DMS53 (cell line): ENCODE data around the gene TSNAXIP1.
"Not testable (repeated sequence)": the region's sequence is repeated elsewhere in the genome, so short reads cannot be mapped to it uniquely, and the experiment has no call there.

ENCODE experiments used
- DNase-seq: peaks from one replicate; lab custom pipeline; 2025; lab: John Stamatoyannopoulos, UW

Gene TSNAXIP1

DNA sequence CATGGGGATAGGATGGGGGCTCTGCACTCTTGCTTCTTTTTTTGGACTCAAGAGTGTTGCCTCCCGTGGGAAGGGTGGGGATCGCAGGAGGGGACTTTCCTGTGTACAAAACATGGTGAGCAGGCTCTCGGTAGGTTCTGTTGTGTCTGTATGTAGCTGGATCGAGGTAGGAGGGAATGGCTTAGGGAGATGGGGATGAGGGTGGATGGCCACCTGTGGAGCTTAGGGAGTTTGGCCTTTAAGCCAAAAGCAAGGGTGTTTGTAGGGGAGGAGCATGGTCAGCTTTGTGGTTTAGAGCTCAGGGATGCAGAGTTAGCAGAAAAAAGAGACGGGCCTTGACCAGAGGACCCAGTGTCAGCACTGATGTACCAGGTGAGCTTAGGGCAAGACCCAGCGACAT, 55.2 kb downstream of the TSNAXIP1 start:
- DNase-seq = no peak

DNA sequence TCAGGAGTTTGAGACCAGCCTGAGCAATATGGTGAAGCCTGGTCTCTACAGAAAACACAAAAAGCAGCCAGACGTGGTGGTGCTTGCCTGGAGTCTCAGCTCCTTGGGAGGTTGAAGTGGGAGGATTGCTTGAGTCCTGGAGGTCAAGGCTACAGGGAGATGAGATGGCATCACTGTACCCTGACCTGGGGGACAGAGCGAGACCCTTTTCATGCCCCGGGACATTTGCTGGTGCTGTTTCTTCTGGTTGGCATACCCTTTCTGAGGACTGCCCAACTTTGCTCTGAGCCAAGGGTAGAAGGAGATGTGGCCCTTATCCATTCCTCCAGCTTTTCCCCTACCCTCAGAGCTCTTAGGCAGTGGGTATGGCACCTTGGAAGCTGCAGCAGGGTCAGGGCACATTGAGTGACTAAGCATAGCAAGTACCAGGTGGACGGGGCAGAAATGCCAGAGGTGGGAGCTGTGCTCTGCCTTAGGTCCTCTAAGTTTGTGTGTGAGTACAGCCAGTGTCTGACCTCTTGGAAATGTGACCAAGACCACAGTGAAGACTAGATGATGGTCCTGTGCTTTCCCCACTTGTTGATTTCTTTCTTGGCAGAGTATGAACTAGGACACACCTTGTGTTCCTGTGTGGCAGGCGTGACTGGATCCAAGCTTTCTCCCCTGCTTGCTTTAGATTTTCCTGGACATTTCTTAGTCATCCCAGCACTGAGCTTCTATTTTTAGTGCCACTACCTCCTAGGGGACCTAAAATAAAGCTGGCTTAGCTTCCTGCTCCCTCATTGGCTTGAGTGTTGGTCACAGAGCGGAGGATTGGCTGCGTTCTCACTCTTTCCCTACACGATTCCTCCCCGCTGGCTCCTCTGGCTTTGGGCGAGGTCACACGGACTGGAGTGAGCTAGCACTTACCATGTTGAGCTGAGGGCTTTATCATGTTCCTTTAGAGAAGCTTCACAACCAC, 56.2 kb downstream of the TSNAXIP1 start:
- DNase-seq = no peak

DNA sequence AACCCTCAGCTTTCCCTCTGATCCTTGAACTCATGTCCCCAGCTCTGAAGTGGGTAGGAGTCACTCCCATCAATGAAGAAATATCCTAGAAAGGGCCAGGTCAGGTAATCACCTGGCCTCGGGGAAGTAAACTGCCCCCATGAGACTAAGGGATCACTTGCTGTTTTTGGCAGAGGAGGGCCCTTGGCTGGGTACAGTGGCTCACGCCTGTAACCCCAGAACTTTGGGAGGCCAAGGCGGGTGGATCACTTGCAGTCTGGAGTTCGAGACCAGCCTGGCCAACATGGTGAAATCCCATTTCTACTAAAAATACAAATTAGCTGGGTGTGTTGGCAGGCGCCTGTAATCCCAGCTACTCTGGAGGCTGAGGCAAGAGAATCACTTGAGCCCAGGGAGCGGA, 57.4 kb downstream of the TSNAXIP1 start:
- DNase-seq = not testable (repeated sequence)

DNA sequence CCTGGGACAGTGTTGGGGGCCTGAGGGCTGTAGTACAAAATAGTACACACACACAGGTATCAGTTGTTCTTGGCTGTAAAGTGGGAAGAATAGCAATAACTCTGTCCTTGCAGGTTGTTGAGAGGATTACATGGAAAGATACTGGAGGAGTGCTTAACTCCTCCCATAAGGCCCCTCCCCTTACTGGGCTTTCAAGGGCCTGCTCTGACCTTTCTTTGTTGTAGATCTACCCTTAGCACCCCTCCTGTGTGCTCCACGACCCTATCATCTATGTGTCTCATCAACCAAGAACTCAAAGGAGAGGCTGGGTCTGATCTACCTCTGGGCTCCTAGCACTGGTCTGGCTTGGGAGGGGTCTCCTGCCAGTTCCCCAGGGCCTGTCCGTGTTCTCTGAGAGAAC, 57.9 kb downstream of the TSNAXIP1 start:
- no peak for DNase-seq

DNA sequence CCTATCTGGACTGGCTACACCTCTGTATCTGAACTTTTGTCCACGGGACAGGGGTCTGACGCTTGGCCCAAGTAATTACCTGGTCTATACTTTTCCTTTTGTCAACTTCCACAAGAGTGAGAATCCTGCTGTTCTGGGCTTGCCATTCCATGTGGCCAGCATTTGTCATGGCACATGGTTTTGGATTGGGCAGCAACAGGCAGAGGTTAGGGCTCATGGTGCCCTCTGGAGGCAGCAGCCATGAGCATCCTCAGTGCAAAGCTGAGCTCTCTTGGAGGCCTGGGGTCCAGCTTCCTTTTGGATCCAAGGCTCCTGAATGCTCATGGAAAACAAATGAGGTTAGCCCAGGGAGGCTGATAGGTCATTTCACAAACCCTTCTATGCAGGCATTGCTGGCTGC, 58.6 kb downstream of the TSNAXIP1 start:
- peak; percentile 73 for DNase-seq

DNA sequence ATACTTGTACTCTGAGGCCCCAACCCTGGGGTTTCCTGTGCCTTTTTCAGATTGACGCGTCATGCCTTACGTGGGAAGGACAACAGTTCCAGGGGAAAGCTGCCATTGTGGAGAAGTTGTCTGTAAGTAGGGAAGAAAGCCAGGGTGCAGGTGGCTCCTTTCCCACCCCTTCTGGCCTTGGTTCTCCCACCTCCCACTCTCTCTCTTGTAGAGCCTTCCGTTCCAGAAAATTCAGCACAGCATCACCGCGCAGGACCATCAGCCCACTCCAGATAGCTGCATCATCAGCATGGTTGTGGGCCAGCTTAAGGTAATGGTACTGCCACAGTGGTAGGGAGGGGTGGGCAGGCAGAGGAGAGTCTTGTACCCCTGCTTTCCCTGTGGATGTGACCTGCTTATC, 61.6 kb downstream of the TSNAXIP1 start:
- DNase-seq = no peak

DNA sequence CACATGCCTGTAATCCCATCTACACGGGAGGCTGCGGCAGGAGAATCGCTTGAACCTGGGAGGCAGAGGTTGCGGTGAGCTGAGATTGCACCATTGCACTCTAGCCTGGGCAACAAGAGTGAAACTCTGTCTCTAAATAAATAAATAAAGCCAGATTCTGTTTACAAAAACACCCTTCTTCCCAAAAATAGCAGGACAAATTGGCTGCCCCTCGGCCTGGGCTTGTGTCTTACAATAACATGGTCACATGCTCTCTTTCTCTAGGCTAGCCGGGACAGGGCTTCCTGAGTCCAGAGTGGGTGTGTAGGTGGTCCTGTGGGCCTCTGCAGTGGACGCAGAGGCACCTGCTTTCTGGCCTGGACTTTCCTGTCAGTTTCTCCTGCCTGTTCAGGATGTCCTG, 63.0 kb downstream of the TSNAXIP1 start:
- DNase-seq = no peak

DNA sequence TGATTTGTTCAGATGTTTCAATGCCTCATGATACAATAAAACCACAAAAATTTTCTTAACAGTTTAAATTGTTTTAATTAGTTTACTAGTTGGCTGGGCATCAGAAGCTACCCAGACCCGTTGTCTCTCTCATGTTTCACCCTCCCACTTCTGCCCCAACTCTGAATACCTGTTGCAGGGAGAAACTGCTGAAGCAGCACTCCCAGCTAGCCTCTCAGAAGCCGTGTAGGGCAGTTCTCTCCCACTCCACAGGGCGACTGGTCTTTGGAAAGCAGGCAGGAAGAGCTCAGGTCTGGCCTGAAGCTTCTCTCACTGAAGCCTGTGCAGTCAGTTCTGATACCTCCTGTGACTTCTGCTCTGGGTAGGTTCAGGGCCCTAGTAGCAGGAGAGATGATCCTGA, 64.6 kb downstream of the TSNAXIP1 start:
- peak; percentile 25 for DNase-seq

DNA sequence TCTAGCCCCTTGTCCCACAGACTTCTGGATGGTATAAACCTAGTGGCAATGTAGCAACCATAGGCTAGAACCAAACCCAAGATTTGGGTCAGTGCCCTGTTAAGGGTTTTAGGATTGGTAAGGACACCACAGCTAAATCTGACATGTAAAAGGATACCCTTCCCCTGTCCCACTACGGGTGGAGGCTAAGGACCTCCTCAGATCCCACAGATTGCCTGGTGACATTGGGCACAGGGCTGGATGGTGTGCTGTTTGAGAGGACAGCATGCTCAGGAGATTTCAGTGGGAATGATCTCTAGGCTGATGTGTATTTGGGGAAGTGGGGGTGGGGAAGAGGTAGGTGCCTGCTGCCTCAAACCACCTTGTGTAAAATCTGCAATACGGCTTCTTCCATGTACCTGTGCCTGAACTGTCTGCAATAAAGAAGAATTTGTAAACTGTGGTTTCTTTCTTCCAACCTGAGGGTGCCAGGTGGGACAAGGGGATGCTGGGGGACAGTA, 65.5 kb downstream of the TSNAXIP1 start:
- peak; percentile 14 for DNase-seq

DNA sequence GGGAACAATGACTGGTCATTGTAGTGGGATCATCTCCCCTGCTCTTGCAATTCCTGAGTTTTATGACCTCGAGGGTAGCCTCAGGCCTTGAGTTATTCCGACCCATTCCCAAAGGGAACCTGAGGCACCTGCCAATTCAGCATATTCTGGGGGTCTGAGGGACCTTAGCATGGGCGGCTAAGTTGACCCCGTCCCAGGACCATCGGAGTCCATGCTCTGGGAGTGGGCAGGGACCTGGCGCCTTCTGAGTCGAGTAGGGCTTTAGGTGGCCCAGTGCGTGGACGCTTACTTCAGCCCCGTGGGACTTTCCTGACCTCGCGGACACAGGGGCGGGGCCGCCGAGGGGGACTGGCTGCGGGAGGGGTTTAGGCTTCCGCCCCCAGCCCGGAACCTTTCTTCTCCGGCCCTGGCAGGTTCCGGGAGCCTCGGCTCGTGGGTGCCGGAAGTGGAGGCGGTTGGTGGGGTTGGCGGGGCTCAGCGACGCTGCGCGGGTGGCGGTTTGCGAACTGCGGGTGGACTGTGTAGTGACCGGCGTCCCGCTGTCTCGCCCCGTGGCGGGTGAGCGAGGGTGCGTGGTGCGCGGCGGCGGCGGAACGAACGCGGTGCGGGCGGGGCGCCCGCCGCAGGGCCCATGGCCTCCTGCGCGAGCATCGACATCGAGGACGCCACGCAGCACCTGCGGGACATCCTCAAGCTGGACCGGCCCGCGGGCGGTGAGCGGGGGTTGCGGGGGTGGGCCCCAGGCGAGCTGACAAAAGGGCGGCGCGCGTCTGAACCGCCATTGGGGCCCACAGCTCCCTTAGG, 66.1 kb downstream of the TSNAXIP1 start, which contains the start of gene EDC4:
EDC4 (plus strand) TSS at position 422 of the 804 bp plus-strand sequence; CDS start at position 632, 210 bp downstream.
- peak; percentile 90 for DNase-seq

DNA sequence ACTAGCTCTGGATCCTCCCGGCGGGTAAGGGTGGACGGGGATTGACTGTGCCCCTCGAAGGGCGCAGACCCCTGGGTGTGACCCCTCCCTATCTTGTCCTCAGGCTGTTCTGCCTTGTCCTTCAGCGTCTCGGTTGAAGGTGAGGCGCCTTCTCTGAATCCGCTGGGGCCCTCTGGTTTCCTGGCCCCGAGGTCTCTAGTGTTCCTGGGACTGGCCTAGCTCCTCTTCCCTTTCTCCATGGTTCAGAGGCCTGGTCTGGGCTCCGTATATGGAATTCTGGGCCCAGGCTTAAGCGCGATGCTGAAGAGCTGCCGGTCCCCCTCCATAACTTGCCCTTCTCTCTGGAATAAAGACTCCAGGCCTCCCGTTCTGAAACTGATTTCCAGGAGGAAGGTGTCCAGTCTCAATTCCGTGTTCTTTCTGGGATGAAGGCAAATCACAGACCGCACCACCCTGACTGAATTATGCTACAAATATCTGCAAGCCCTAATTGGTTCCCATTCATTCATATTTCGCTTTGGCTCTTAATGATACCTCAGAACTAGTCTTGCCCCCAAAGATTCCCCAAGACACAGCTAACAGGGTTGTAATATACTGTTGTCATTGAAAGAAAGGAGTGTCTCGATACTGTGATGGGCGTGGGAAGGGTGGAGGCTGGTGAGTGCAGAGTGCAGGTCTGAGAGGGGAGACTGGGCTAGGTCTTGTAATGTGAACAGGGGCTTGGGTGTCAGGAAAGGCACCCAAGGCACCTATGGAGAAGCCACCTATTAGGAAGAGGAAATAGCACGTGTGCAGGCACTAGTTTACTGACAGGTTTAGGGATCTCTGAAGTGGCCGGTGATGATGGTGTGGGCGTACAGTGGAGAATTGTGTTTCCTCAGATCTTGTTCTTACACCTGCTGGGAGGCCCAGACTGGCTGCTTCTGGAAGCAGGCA, 67.0 kb downstream of the TSNAXIP1 start:
- peak; percentile 27 for DNase-seq

DNA sequence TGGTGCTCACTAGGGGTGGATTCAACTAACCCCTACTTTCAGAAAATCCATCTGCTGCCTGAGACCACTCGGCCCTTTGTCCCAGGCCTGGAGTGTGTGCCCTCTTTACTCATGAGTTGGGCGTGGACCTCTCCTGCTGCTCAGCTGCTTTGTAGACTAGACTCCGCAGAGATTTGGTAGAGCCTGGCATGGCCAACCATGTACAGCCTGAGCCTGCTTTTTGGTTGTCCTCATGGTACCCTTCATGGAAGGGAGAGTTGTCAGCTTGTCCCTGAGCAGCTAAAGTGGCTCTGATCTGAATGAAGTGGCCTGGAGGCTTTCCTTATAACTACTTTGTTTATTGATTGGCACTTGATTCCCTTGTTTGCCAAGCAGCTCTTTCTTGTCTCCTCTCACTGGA, 67.7 kb downstream of the TSNAXIP1 start:
- DNase-seq = no peak

DNA sequence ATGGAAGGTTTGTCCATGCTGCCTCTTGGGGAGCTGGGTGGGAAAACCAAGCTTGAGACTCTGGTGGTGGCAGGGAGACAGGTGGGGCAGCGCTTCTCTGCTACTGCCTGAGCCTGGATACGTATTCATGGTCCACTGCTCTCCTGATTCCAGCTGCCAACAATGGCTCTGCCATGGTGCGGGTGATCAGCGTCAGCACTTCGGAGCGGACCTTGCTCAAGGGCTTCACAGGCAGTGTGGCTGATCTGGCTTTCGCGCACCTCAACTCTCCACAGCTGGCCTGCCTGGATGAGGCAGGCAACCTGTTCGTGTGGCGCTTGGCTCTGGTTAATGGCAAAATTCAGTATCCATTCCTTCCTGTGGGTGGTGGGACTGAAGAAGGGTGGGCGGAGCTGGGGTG, 70.4 kb downstream of the TSNAXIP1 start:
- DNase-seq = no peak
